Type B pancreatic cell (in vitro differentiated cells): ENCODE measurements around the gene GPR161. TPM values are rescaled to one million over a fixed set of nuclear protein-coding genes. Genes with fewer than 3 reads are reported as not detected.

Source experiments
- DNase-seq: peaks from one replicate; pipeline ENCODE4 v3.0.0; 2021; ENCODE audit warnings: mixed read lengths; ENCODE audit not compliant: unreplicated experiment; ENCODE audit errors: extremely low spot score
- H3K27ac Mint-ChIP-seq: 2 replicates; pipeline ENCODE4 v1.8.0; 2021; ENCODE audit warnings: mild to moderate bottlenecking, mixed read lengths
- H3K27me3 Mint-ChIP-seq: 2 replicates; pipeline ENCODE4 v1.8.0; 2021; ENCODE audit warnings: mixed read lengths
- H3K36me3 Mint-ChIP-seq: 2 replicates; pipeline ENCODE4 v1.8.0; 2021; ENCODE audit warnings: mixed read lengths
- H3K4me1 Mint-ChIP-seq: one replicate; pipeline ENCODE4 v1.8.0; 2021; ENCODE audit warnings: mixed read lengths; ENCODE audit not compliant: unreplicated experiment
- H3K4me3 Mint-ChIP-seq: 2 replicates; pipeline ENCODE4 v1.8.0; 2021; ENCODE audit warnings: mild to moderate bottlenecking, mixed read lengths
- H3K9me3 Mint-ChIP-seq: 2 replicates; pipeline ENCODE4 v1.8.0; 2021; ENCODE audit warnings: mixed read lengths
- total RNA-seq: library from RNA; stranded (reverse); gene quantifications from 2 replicates; pipeline ENCODE4 v1.2.1, GENCODE V29; 2021; ENCODE audit warnings: low replicate concordance
- TF ChIP-seq, protein P1 (sequence below): fragments of 200-600 bp; sonication (generic); conservative IDR thresholded peaks from 2 replicates; pipeline ENCODE4 v1.5.0; 2021; ENCODE audit warnings: antibody characterized with exemption, mild to moderate bottlenecking

Gene GPR161
- total RNA-seq, 1 donor from 2014 or later: 32.6 TPM

DNA sequence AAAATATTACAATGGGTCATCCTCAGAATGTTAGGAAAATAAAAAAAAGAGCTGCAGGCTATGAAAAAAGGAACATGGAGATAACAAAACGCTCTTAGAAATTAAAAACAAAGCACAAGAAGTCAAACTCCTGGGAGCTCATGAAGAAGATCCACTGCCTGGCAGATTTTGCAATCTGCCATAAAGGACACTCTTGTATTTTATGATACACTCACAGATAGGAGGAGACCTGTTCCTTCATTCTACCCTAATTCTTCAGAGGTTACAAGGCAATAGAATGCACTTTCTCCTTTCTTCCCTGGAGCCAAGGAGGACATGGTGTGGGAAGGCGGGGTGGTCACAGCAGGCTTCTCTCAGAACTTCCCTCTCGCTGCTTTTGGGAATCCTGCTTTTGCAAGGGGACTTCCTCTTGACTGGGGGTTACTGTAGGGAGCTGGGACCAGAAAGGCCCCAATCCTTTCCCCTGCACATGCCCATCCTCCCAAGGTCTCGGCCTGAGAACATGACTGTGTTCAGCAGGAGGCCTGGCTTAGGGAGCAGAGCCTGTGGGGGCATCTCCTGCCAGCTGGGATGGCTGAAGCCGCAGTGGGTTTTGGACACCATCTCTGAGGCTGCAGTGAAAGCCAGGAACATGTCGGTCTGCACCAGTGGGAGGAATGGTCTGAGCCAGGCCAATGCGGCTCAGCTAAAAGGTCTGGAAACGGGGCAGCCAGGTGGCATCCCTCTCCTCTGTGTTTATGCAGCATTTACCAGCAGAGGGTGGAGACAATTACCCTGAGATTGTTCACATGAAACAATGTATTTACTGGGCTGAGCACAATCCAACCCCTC, 44.8 kb downstream of the GPR161 start:
- TF ChIP-seq, protein P1, sequence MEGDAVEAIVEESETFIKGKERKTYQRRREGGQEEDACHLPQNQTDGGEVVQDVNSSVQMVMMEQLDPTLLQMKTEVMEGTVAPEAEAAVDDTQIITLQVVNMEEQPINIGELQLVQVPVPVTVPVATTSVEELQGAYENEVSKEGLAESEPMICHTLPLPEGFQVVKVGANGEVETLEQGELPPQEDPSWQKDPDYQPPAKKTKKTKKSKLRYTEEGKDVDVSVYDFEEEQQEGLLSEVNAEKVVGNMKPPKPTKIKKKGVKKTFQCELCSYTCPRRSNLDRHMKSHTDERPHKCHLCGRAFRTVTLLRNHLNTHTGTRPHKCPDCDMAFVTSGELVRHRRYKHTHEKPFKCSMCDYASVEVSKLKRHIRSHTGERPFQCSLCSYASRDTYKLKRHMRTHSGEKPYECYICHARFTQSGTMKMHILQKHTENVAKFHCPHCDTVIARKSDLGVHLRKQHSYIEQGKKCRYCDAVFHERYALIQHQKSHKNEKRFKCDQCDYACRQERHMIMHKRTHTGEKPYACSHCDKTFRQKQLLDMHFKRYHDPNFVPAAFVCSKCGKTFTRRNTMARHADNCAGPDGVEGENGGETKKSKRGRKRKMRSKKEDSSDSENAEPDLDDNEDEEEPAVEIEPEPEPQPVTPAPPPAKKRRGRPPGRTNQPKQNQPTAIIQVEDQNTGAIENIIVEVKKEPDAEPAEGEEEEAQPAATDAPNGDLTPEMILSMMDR: no peak

DNA sequence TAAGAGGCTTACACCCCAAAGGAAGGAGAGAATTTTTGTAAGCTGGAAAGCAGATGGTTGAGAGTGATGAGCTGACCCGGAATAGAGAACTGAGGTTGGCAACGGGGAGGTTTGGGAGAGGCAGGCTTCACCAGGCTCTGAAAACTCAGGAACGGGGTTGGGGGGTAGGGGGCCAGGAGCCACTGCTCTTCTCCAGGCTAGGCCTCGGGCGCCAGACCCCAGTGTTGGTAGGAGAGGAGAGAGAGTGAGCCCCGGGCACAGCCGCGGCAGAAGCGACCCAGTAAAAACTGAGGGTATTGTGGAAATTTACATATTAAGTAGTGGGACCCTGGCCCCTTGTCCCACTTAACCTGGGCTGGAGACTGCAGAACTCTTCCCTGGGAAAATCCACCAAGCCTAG, 45.7 kb downstream of the GPR161 start:
- H3K36me3 Mint-ChIP-seq: peaks cover 28% of the 10 kb centered on the region
- no peaks in the 10 kb centered on the region for H3K27me3 Mint-ChIP-seq
- TF ChIP-seq, protein P1: no peak
- H3K4me3 Mint-ChIP-seq: no peak overlapping the region
- no peaks in the 10 kb centered on the region for H3K4me1 Mint-ChIP-seq
- DNase-seq: no peak
- H3K27ac Mint-ChIP-seq: no peak overlapping the region
- no peaks in the 10 kb centered on the region for H3K9me3 Mint-ChIP-seq

More for the DNA sequence above, 44.8 kb downstream of the GPR161 start:
- Mint-ChIP-seq H3K27me3 (no peaks in the 10 kb centered on the region), H3K4me3 (no peak overlapping the region), H3K9me3 (no peaks in the 10 kb centered on the region), H3K27ac (no peak overlapping the region), H3K36me3 (peaks cover 26% of the 10 kb centered on the region), H3K4me1 (no peaks in the 10 kb centered on the region)
- DNase-seq: no peak

DNA sequence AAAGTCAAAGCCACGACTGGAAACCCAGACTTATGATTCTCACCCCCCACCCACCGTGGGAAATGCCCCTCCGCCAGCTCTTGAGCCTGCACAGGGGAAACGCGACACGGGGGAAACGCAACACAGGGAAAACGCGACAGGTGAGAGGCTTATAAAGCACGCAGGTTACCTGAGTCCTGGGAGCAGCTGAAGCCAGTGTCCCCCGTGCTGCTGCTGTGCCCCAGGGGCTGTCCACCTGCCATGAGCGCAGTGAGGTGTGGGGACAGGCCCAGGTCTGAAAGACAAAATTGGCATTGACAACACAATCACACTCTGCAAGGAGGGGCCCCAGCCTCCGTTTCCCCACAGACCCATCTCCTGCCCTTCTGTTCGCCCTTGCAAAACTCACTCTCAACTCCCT, 46.3 kb downstream of the GPR161 start:
- peaks cover 28% of the 10 kb centered on the region for H3K36me3 Mint-ChIP-seq
- no peak overlapping the region for H3K27ac Mint-ChIP-seq
- H3K9me3 Mint-ChIP-seq: no peaks in the 10 kb centered on the region
- DNase-seq: no peak
- TF ChIP-seq, protein P1: no peak
- H3K4me3 Mint-ChIP-seq: no peak overlapping the region
- no peaks in the 10 kb centered on the region for H3K4me1 Mint-ChIP-seq
- no peaks in the 10 kb centered on the region for H3K27me3 Mint-ChIP-seq

DNA sequence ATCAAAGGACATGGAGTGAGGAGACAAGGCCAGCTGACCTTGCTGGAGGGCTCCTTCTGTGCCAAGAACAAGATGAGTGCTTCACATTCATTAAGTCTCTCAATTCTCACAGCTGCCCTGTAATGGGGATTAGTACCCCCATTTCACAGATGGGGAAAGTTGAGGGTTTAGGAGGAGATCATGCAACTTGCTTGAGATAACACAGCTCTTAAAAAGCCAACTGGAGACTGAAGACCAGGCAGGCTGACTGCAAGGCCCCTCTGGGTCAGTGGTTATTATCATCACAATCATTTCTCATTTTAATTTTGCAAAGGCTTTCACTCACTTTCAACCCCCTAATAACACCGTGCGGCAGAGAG, 46.8 kb downstream of the GPR161 start:
- Mint-ChIP-seq H3K4me3 (no peak overlapping the region), H3K27me3 (no peaks in the 10 kb centered on the region), H3K27ac (no peak overlapping the region), H3K9me3 (no peaks in the 10 kb centered on the region), H3K36me3 (peaks cover 24% of the 10 kb centered on the region), H3K4me1 (no peaks in the 10 kb centered on the region)
- TF ChIP-seq, protein P1: no peak
- DNase-seq: no peak

GRCh38 chr1:168089326-168089978, 47.3 kb downstream of the GPR161 start:
- DNase-seq: no peak
- no peaks in the 10 kb centered on the region for H3K9me3 Mint-ChIP-seq
- no peak overlapping the region for H3K4me3 Mint-ChIP-seq
- H3K27ac Mint-ChIP-seq: no peak overlapping the region
- H3K27me3 Mint-ChIP-seq: no peaks in the 10 kb centered on the region
- H3K4me1 Mint-ChIP-seq: no peaks in the 10 kb centered on the region
- TF ChIP-seq, protein P1: no peak
- H3K36me3 Mint-ChIP-seq: peaks cover 26% of the 10 kb centered on the region
